HEK293T (cell line): ENCODE results near the gene MMRN1.

Source experiments
- CTCF ChIA-PET: fragments of 350-600 bp; formaldehyde crosslinking; extraction: SDS; loops from one replicate; lab custom pipeline; 2021; ENCODE audit warnings: antibody characterized with exemption, inconsistent platforms; lab: Yijun Ruan, JAX
- POLR2A ChIA-PET: fragments of 350-600 bp; formaldehyde crosslinking; extraction: SDS; loops from one replicate; lab custom pipeline; 2020; ENCODE audit warnings: antibody characterized with exemption, inconsistent platforms; lab: Yijun Ruan, JAX
- DNase-seq: peaks from one replicate; pipeline ENCODE4 v3.0.0; 2012; ENCODE audit warnings: mixed read lengths; ENCODE audit errors: extremely low spot score
- ARNT ChIP-seq: fragments of 450-650 bp; IDR thresholded peaks from 2 replicates; pipeline ENCODE4 v1.6.1; 2017; ENCODE audit warnings: mild to moderate bottlenecking
- BHLHE40 ChIP-seq: fragments of 450-650 bp; IDR thresholded peaks from 2 replicates; pipeline ENCODE4 v1.6.1; 2016; ENCODE audit warnings: mild to moderate bottlenecking, moderate library complexity, borderline replicate concordance
- CTBP1 ChIP-seq: fragments of 450-650 bp; IDR thresholded peaks from 2 replicates; pipeline ENCODE4 v1.6.1; 2016; ENCODE audit warnings: borderline replicate concordance
- ELF4 ChIP-seq: fragments of 450-650 bp; IDR thresholded peaks from 2 replicates; pipeline ENCODE4 v1.6.1; 2017; ENCODE audit warnings: antibody characterized with exemption
- FOXA1 ChIP-seq: fragments of 450-650 bp; IDR thresholded peaks from 2 replicates; pipeline ENCODE4 v1.6.1; 2016; ENCODE audit warnings: mild to moderate bottlenecking
- FOXK2 ChIP-seq: fragments of 450-650 bp; IDR thresholded peaks from 2 replicates; pipeline ENCODE4 v1.6.1; 2016; ENCODE audit warnings: mild to moderate bottlenecking
- FOXM1 ChIP-seq: fragments of 450-650 bp; IDR thresholded peaks from 2 replicates; pipeline ENCODE4 v1.6.1; 2017; ENCODE audit warnings: mild to moderate bottlenecking, borderline replicate concordance
- HDGF ChIP-seq: fragments of 450-650 bp; IDR thresholded peaks from 2 replicates; pipeline ENCODE4 v1.6.1; 2017; ENCODE audit warnings: antibody characterized with exemption, borderline replicate concordance
- L3MBTL2 ChIP-seq: fragments of 450-650 bp; conservative IDR thresholded peaks from 2 replicates; pipeline ENCODE4 v1.6.1; 2016; ENCODE audit warnings: mild to moderate bottlenecking
- LEF1 ChIP-seq: fragments of 450-650 bp; IDR thresholded peaks from 2 replicates; pipeline ENCODE4 v1.6.1; 2017; ENCODE audit warnings: mild to moderate bottlenecking, borderline replicate concordance
- NFRKB ChIP-seq: fragments of 450-650 bp; IDR thresholded peaks from 2 replicates; pipeline ENCODE4 v1.6.1; 2016; ENCODE audit warnings: mild to moderate bottlenecking, moderate library complexity
- SP1 ChIP-seq: fragments of 450-650 bp; IDR thresholded peaks from 2 replicates; pipeline ENCODE4 v1.6.1; 2017
- SUZ12 ChIP-seq: fragments of 450-650 bp; IDR thresholded peaks from 2 replicates; pipeline ENCODE4 v1.6.1; 2016; ENCODE audit warnings: mild to moderate bottlenecking
- TARDBP ChIP-seq: fragments of 450-650 bp; IDR thresholded peaks from 2 replicates; pipeline ENCODE4 v1.6.1; 2016
- ZNF384 ChIP-seq: fragments of 450-650 bp; IDR thresholded peaks from 2 replicates; pipeline ENCODE4 v1.6.1; 2016
- TF ChIP-seq, protein P1 (sequence below): fragments of 450-650 bp; IDR thresholded peaks from 2 replicates; pipeline ENCODE4 v1.6.1; 2016

The MMRN1 gene

GRCh38 chr4:89915937-89916336 is 21.3 kb downstream of the MMRN1 start:
- POLR2A ChIA-PET: no interaction called here
- TF ChIP-seq HDGF: no peak
- no peak for TF ChIP-seq L3MBTL2
- TF ChIP-seq TARDBP: no peak
- TF ChIP-seq CTBP1: no peak
- TF ChIP-seq FOXK2: no peak
- no peak for TF ChIP-seq SP1
- TF ChIP-seq FOXA1: no peak
- no peak for TF ChIP-seq ZNF384
- TF ChIP-seq NFRKB: no peak
- no peak for TF ChIP-seq BHLHE40
- TF ChIP-seq LEF1: no peak
- TF ChIP-seq SUZ12: no peak
- TF ChIP-seq FOXM1: no peak
- TF ChIP-seq ELF4: no peak
- TF ChIP-seq, protein P1, sequence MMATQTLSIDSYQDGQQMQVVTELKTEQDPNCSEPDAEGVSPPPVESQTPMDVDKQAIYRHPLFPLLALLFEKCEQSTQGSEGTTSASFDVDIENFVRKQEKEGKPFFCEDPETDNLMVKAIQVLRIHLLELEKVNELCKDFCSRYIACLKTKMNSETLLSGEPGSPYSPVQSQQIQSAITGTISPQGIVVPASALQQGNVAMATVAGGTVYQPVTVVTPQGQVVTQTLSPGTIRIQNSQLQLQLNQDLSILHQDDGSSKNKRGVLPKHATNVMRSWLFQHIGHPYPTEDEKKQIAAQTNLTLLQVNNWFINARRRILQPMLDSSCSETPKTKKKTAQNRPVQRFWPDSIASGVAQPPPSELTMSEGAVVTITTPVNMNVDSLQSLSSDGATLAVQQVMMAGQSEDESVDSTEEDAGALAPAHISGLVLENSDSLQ: no peak
- no peak for TF ChIP-seq ARNT
- CTCF ChIA-PET: no interaction called here
- DNase-seq: no peak

GRCh38 chr4:89922848-89923416 is 28.3 kb downstream of the MMRN1 start:
- ChIA-PET CTCF (no interaction called here), POLR2A (no interaction called here)
- TF ChIP-seq, protein P1: no peak
- TF ChIP-seq ZNF384 (no peak), HDGF (no peak), ARNT (no peak), CTBP1 (no peak), FOXM1 (no peak), BHLHE40 (no peak), ELF4 (no peak), TARDBP (no peak), SP1 (no peak), FOXA1 (no peak), SUZ12 (no peak), LEF1 (no peak), NFRKB (no peak), L3MBTL2 (no peak), FOXK2 (no peak)
- DNase-seq: no peak

GRCh38 chr4:89928838-89929237 is 34.2 kb downstream of the MMRN1 start:
- ChIA-PET POLR2A (no interaction called here), CTCF (no interaction called here)
- TF ChIP-seq BHLHE40: no peak
- no peak for TF ChIP-seq ELF4
- no peak for TF ChIP-seq HDGF
- no peak for TF ChIP-seq SP1
- no peak for TF ChIP-seq FOXA1
- TF ChIP-seq FOXM1: no peak
- no peak for TF ChIP-seq SUZ12
- no peak for TF ChIP-seq TARDBP
- DNase-seq: no peak

DNA sequence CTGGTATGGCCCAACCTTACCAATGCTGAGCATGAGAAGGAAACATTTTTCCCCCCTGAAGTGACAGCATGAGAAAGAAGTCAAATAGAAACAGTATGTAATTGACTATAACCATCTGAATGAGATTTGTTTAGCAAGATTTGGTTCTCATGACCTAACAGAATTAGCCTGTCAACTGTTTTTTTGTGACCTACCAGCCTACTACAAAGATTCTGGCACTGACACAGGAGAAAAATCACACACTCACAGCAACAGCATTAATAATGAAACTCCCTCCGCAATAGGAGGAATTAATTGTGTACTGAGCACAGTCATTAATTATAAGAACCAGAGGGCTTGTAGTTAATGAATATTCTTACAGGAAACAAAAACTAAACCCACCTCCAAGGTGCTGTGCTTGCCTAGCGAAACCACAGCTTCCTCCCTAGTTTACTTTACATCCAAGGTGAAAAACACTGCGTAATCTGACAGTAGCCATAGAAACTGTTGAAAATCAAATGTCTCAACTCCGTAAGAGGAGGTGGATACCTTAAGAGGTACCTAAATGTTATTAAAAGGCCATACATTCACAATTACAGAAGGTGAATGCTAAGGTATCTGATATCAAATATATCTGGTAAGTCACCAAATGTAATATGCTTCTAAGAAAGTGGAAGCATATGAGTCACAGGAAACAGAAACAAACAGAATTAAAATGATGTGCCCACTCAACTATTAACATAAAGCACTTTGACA is 34.9 kb downstream of the MMRN1 start:
- TF ChIP-seq, protein P1: no peak
- TF ChIP-seq ELF4: no peak
- no peak for TF ChIP-seq BHLHE40
- no peak for TF ChIP-seq L3MBTL2
- no peak for TF ChIP-seq SUZ12
- no peak for TF ChIP-seq HDGF
- TF ChIP-seq CTBP1: no peak
- TF ChIP-seq NFRKB: no peak
- no peak for TF ChIP-seq FOXA1
- no peak for TF ChIP-seq TARDBP
- no peak for TF ChIP-seq SP1
- TF ChIP-seq ARNT: no peak
- TF ChIP-seq FOXM1: no peak
- CTCF ChIA-PET: no interaction called here
- POLR2A ChIA-PET: no interaction called here
- no peak for DNase-seq

- CTCF ChIA-PET: no interaction called here
- POLR2A ChIA-PET: no interaction called here
- DNase-seq: no peak
- TF ChIP-seq TARDBP: no peak
- no peak for TF ChIP-seq FOXM1
- TF ChIP-seq SUZ12: no peak
- no peak for TF ChIP-seq L3MBTL2
Measured at GRCh38 chr4:89939546-89939945, 44.9 kb downstream of the MMRN1 start.

DNA sequence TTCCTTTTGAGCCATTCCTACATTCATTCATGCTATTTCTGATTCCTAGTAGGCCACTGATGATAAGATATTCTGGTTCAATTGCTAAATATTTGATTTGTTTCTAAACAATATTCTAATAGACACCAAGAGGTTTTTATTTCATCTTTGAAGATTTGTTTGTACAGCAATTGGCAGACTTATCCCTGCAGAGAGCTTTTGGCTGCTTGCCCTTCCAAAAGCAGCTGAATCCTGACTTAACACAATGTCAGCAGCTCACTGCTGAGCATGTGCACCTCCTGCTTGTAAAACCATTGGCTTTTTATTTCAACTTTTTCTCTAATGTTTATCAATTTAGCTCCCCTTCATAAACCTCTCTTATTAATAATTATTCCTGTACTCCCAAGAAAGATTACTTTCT is 45.3 kb downstream of the MMRN1 start:
- ChIA-PET CTCF (no interaction called here), POLR2A (no interaction called here)
- no peak for DNase-seq
- no peak for TF ChIP-seq CTBP1
- no peak for TF ChIP-seq SUZ12
- no peak for TF ChIP-seq TARDBP
- no peak for TF ChIP-seq HDGF
- no peak for TF ChIP-seq FOXA1
- no peak for TF ChIP-seq NFRKB
- no peak for TF ChIP-seq L3MBTL2
- TF ChIP-seq, protein P1: no peak
- no peak for TF ChIP-seq SP1
- no peak for TF ChIP-seq FOXK2
- no peak for TF ChIP-seq ARNT
- TF ChIP-seq FOXM1: no peak
- TF ChIP-seq ZNF384: no peak
- no peak for TF ChIP-seq LEF1
- no peak for TF ChIP-seq BHLHE40
